PFSK-1 (cell line): ENCODE measurements around the gene PSMD3.

Experiments
- POLR2AphosphoS5 ChIP-seq: IDR thresholded peaks from 2 replicates; pipeline ENCODE4 v1.6.1; 2012; ENCODE audit warnings: low read depth, mild to moderate bottlenecking, control low read depth, low read length, moderate library complexity
- SIN3A ChIP-seq: IDR thresholded peaks from 2 replicates; pipeline ENCODE4 v1.6.1; 2012; ENCODE audit warnings: mild to moderate bottlenecking, low read length, moderate library complexity, borderline replicate concordance; ENCODE audit not compliant: insufficient read depth

DNA sequence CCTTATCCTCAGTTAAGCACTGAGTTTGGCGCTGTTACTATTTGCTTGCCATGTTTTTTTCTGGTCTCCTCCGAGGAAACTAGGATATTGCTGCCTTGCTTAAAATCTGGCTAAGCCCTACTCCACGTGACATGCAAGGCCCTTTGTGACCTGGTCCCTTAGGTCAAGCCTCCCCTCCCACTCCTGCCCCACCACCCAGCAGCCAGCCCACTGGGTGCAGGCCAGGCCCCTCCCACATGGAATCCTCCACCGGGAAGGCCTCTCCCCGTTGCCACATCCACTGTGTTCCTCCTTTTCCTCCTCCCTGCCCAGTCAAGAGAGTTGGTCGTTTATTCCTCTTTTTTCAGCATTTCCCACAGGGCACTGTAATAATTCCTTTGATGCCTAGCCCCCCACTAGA lies 16.2 kb downstream of the PSMD3 start:
- TF ChIP-seq POLR2AphosphoS5 (no peak; the same call in 1 of the 2 replicates), SIN3A (no peak)
